SK-N-SH (cell line): ENCODE data around the gene ZNF2. TPM values are rescaled to one million over a fixed set of nuclear protein-coding genes. Genes with fewer than 3 reads are reported as not detected.
A peak's percentile ranks its signal among the peaks of the same experiment; 100 is the strongest.

Source experiments
- CTCF ChIA-PET: fragments of 300-600, 350-600 bp; formaldehyde crosslinking; extraction: SDS; loops from one replicate; lab custom pipeline; 2021; lab: Yijun Ruan, JAX
- POLR2A ChIA-PET: fragments of 350-600 bp; sonication (Branson Sonifier 250); formaldehyde crosslinking; extraction: SDS; loops from one replicate; lab custom pipeline; 2020; ENCODE audit warnings: antibody characterized with exemption, inconsistent platforms; lab: Yijun Ruan, JAX
- DNase-seq: peaks from one replicate; pipeline ENCODE4 v3.0.0; 2012
- H2AFZ ChIP-seq: fragments of 200-600 bp; sonication (generic); 2 replicates; pipeline ENCODE4 v1.8.1; 2016; ENCODE audit warnings: antibody characterized with exemption, mild to moderate bottlenecking, low read depth
- H3F3A ChIP-seq: fragments of 200-600 bp; sonication (generic); replicated peaks from 2 replicates; pipeline ENCODE3; 2016; ENCODE audit warnings: antibody characterized with exemption, mild to moderate bottlenecking; ENCODE audit not compliant: insufficient read depth
- H3K27ac ChIP-seq, 2 experiments: fragments of 200-500 bp in 1 of 2; fragments of 200-600 bp in 1 of 2; sonication (Bioruptor generic) in 1 of 2; sonication (generic), shearing (Covaris generic) in 1 of 2; 2 replicates each; pipeline versions ENCODE4 v1.5.1 to v1.6.1; 2014 to 2016; ENCODE audit warnings: low read depth in 2 of 2, inconsistent platforms in 1 of 2, low read length in 1 of 2, mild to moderate bottlenecking in 1 of 2, mixed read lengths in 1 of 2
- H3K27me3 ChIP-seq: fragments of 200-600 bp; sonication (generic), shearing (Covaris generic); 2 replicates; pipeline ENCODE4 v1.6.1; 2016; ENCODE audit warnings: mixed run types; ENCODE audit not compliant: insufficient read depth
- H3K36me3 ChIP-seq, 2 experiments: fragments of 200-500 bp in 1 of 2; fragments of 200-600 bp in 1 of 2; sonication (Bioruptor generic) in 1 of 2; sonication (generic) in 1 of 2; replicated peaks in 1 of 2; 2 replicates each; pipeline versions ENCODE3 to v1.5.1; 2014 to 2016; ENCODE audit warnings: low read length in 1 of 2, mild to moderate bottlenecking in 1 of 2; ENCODE audit not compliant: insufficient read depth in 2 of 2, control insufficient read depth in 1 of 2
- H3K4me1 ChIP-seq, 2 experiments: fragments of 200-500 bp in 1 of 2; fragments of 200-600 bp in 1 of 2; sonication (Bioruptor generic) in 1 of 2; sonication (generic), shearing (Covaris generic) in 1 of 2; 2 replicates each; pipeline versions ENCODE4 v1.5.1 to v1.6.1; 2014 to 2016; ENCODE audit warnings: low read depth in 1 of 2, low read length in 1 of 2, mixed run types in 1 of 2; ENCODE audit not compliant: insufficient read depth in 2 of 2, control insufficient read depth in 1 of 2
- H3K4me2 ChIP-seq: fragments of 200-600 bp; sonication (generic), shearing (Covaris generic); 2 replicates; pipeline ENCODE4 v1.6.1; 2017; ENCODE audit warnings: mixed run types
- H3K4me3 ChIP-seq, 2 experiments: fragments of 200-500 bp in 1 of 2; fragments of 200-600 bp in 1 of 2; sonication (Bioruptor generic) in 1 of 2; sonication (generic), shearing (Covaris generic) in 1 of 2; 2 replicates each; pipeline versions ENCODE4 v1.5.1 to v1.8.1; 2014 to 2016; ENCODE audit warnings: low read depth in 2 of 2, inconsistent platforms in 1 of 2, low read length in 1 of 2, mild to moderate bottlenecking in 1 of 2, mixed read lengths in 1 of 2, moderate library complexity in 1 of 2
- H3K79me2 ChIP-seq: fragments of 200-600 bp; sonication (generic); 2 replicates; pipeline ENCODE4 v1.8.1; 2017; ENCODE audit warnings: mild to moderate bottlenecking; ENCODE audit not compliant: insufficient read depth
- H3K9ac ChIP-seq: fragments of 200-600 bp; sonication (generic); 2 replicates; pipeline ENCODE4 v1.6.1; 2017; ENCODE audit warnings: mixed run types
- H3K9me2 ChIP-seq: fragments of 200-600 bp; sonication (generic); 2 replicates; pipeline ENCODE4 v1.6.1; 2017; ENCODE audit warnings: mixed run types
- H3K9me3 ChIP-seq: fragments of 200-600 bp; sonication (generic); 2 replicates; pipeline ENCODE4 v1.6.1; 2017; ENCODE audit warnings: mixed run types, mild to moderate bottlenecking, moderate library complexity
- H4K20me1 ChIP-seq: fragments of 200-600 bp; sonication (generic); 2 replicates; pipeline ENCODE4 v1.6.1; 2017; ENCODE audit warnings: mild to moderate bottlenecking, mixed run types; ENCODE audit not compliant: insufficient read depth
- EP300 ChIP-seq, 2 experiments: IDR thresholded peaks; 2 replicates each; pipeline versions ENCODE4 v1.4.0 to v1.6.1; 2012; ENCODE audit warnings: borderline replicate concordance in 1 of 2, low read depth in 1 of 2, low read length in 1 of 2
- FOXM1 ChIP-seq: IDR thresholded peaks from 2 replicates; pipeline ENCODE4 v1.4.0; 2012; ENCODE audit warnings: low read depth, mild to moderate bottlenecking
- GABPA ChIP-seq: IDR thresholded peaks from 2 replicates; pipeline ENCODE4 v1.4.0; 2012; ENCODE audit warnings: low read depth, mild to moderate bottlenecking
- GATA2 ChIP-seq: sonication (generic); formaldehyde crosslinking; IDR thresholded peaks from 2 replicates; pipeline ENCODE4 v1.5.0; 2020; ENCODE audit warnings: mild to moderate bottlenecking, missing genetic modification reagents
- MEF2A ChIP-seq: IDR thresholded peaks from 2 replicates; pipeline ENCODE4 v1.4.0; 2012; ENCODE audit warnings: low read depth, borderline replicate concordance
- NFIC ChIP-seq: IDR thresholded peaks from 2 replicates; pipeline ENCODE4 v1.4.0; 2012; ENCODE audit warnings: borderline replicate concordance
- POLR2AphosphoS5 ChIP-seq: IDR thresholded peaks from 2 replicates; pipeline ENCODE4 v1.6.1; 2012; ENCODE audit warnings: low read depth, low read length
- RAD21 ChIP-seq: IDR thresholded peaks from 2 replicates; pipeline ENCODE4 v1.6.1; 2012; ENCODE audit warnings: mild to moderate bottlenecking, low read length
- RFX5 ChIP-seq: IDR thresholded peaks from 2 replicates; pipeline ENCODE4 v1.6.1; 2012; ENCODE audit warnings: mild to moderate bottlenecking, improper control_type of control experiment, low read length
- WGBS: methylation state at CpG from one replicate; pipeline ENCODE4 v1.1.6; 2017; ENCODE audit warnings: low lambda C conversion rate; 5-methylcytosine and 5-hydroxymethylcytosine counted together
- polyA plus RNA-seq, 3 experiments: library from polyadenylated mRNA; depleted of rRNA; stranded (reverse); fragments of >200 nt; gene quantifications; 2 replicates each; pipeline ENCODE4 v1.2.3, GENCODE V29; 2012
- TF ChIP-seq, protein P1 (sequence below): IDR thresholded peaks from 2 replicates; pipeline ENCODE4 v1.4.0; 2012; ENCODE audit warnings: low read depth
- TF ChIP-seq, protein P2 (sequence below): fragments of 150-350 bp; IDR thresholded peaks from 2 replicates; pipeline ENCODE4 v1.6.1; 2016; ENCODE audit warnings: mild to moderate bottlenecking, low read depth, low read length
- TF ChIP-seq, protein P3 (sequence below): IDR thresholded peaks from 2 replicates; pipeline ENCODE4 v1.6.1; 2012; ENCODE audit warnings: mild to moderate bottlenecking, low read depth, low read length, moderate library complexity
- TF ChIP-seq, protein P4 (sequence below): fragments of 200-600 bp; sonication (generic); IDR thresholded peaks from 2 replicates; pipeline ENCODE4 v1.6.1; 2017; ENCODE audit warnings: antibody characterized with exemption, mild to moderate bottlenecking, moderate library complexity

The ZNF2 gene
- polyA plus RNA-seq, 1 of the 3 experiments (the other 2 are of a cell fraction): 1.6 TPM

DNA sequence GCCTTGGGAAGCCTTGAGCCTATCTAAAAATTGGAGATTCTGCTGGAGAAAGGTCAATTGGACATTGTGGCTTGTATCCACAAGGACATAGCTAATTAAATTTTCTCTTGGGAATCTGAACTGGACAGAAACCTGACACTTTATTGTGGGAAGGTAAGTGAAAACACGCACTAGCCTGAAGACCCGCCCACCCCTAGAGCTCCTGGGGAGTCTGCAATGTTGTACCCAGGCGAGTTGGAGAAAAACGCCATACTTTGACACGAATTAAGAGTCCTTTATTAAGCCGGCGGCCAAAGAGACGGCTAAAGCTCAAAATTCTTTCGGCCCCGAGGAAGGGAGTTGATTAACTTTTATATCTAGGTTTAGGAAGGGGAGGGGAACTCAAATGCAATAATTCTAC is 40.5 kb downstream of the ZNF2 start:
- H3K36me3 ChIP-seq: peaks cover 16 to 17% of the 10 kb centered on the region in 2 experiments
- no peak overlapping the region for H2AFZ ChIP-seq
- H3K9me3 ChIP-seq: no peaks in the 10 kb centered on the region; the same call in 1 of the 2 replicates
- H3K27me3 ChIP-seq: no peaks in the 10 kb centered on the region
- no peaks in the 10 kb centered on the region for H4K20me1 ChIP-seq
- DNase-seq: no peak
- CTCF ChIA-PET: interaction anchor here (0.8 to 2.0 kb wide), 4 partner anchors 25 to 139 kb away, joined by 3 to 5 read pairs (median 4); no protein-coding TSS in a partner anchor
- H3F3A ChIP-seq: peaks cover 7% of the 10 kb centered on the region
- POLR2A ChIA-PET: no interaction called here
- no peak overlapping the region; the same call in 1 of the 2 replicates for H3K4me2 ChIP-seq
- peak overlapping the region in 1 of 2 experiments; percentile 81; a peak in 1 of 4 replicates for H3K4me3 ChIP-seq
- TF ChIP-seq FOXM1 (no peak), GABPA (no peak), NFIC (no peak), RFX5 (no peak), EP300 (IDR thresholded peaks at IDR 0.05; ENCODE audit: borderline replicate concordance in 1 of 2, low read depth in 1 of 2, low read length in 1 of 2) (no peak), POLR2AphosphoS5 (no peak), RAD21 (no peak), MEF2A (no peak), GATA2 (CRISPR knock-in tag) (no peak)
- TF ChIP-seq, protein P1, sequence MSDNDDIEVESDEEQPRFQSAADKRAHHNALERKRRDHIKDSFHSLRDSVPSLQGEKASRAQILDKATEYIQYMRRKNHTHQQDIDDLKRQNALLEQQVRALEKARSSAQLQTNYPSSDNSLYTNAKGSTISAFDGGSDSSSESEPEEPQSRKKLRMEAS: no peak
- TF ChIP-seq, protein P2, sequence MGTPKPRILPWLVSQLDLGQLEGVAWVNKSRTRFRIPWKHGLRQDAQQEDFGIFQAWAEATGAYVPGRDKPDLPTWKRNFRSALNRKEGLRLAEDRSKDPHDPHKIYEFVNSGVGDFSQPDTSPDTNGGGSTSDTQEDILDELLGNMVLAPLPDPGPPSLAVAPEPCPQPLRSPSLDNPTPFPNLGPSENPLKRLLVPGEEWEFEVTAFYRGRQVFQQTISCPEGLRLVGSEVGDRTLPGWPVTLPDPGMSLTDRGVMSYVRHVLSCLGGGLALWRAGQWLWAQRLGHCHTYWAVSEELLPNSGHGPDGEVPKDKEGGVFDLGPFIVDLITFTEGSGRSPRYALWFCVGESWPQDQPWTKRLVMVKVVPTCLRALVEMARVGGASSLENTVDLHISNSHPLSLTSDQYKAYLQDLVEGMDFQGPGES: no peak
- TF ChIP-seq, protein P3, sequence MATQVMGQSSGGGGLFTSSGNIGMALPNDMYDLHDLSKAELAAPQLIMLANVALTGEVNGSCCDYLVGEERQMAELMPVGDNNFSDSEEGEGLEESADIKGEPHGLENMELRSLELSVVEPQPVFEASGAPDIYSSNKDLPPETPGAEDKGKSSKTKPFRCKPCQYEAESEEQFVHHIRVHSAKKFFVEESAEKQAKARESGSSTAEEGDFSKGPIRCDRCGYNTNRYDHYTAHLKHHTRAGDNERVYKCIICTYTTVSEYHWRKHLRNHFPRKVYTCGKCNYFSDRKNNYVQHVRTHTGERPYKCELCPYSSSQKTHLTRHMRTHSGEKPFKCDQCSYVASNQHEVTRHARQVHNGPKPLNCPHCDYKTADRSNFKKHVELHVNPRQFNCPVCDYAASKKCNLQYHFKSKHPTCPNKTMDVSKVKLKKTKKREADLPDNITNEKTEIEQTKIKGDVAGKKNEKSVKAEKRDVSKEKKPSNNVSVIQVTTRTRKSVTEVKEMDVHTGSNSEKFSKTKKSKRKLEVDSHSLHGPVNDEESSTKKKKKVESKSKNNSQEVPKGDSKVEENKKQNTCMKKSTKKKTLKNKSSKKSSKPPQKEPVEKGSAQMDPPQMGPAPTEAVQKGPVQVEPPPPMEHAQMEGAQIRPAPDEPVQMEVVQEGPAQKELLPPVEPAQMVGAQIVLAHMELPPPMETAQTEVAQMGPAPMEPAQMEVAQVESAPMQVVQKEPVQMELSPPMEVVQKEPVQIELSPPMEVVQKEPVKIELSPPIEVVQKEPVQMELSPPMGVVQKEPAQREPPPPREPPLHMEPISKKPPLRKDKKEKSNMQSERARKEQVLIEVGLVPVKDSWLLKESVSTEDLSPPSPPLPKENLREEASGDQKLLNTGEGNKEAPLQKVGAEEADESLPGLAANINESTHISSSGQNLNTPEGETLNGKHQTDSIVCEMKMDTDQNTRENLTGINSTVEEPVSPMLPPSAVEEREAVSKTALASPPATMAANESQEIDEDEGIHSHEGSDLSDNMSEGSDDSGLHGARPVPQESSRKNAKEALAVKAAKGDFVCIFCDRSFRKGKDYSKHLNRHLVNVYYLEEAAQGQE: no peak
- TF ChIP-seq, protein P4, sequence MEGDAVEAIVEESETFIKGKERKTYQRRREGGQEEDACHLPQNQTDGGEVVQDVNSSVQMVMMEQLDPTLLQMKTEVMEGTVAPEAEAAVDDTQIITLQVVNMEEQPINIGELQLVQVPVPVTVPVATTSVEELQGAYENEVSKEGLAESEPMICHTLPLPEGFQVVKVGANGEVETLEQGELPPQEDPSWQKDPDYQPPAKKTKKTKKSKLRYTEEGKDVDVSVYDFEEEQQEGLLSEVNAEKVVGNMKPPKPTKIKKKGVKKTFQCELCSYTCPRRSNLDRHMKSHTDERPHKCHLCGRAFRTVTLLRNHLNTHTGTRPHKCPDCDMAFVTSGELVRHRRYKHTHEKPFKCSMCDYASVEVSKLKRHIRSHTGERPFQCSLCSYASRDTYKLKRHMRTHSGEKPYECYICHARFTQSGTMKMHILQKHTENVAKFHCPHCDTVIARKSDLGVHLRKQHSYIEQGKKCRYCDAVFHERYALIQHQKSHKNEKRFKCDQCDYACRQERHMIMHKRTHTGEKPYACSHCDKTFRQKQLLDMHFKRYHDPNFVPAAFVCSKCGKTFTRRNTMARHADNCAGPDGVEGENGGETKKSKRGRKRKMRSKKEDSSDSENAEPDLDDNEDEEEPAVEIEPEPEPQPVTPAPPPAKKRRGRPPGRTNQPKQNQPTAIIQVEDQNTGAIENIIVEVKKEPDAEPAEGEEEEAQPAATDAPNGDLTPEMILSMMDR: no peak
- 90% methylated on average over 10 of the region's 10 CpGs for WGBS
- no peaks in the 10 kb centered on the region for H3K79me2 ChIP-seq
- H3K4me1 ChIP-seq: no peaks in the 10 kb centered on the region; a peak in 1 of 4 replicates
- no peak overlapping the region for H3K9ac ChIP-seq
- no peaks in the 10 kb centered on the region for H3K9me2 ChIP-seq
- H3K27ac ChIP-seq: no peak overlapping the region
